ENCODE results near the gene TAF11L14.
"Not testable (repeated sequence)": the region's sequence is repeated elsewhere in the genome, so short reads cannot be mapped to it uniquely, and the experiment has no call there.

The TAF11L14 gene

GRCh38 chr5:17634160-17634559, at the start of gene TAF11L14:
Gene TAF11L14, plus strand, starts transcription at chr5:17634460.
- no peak for DNase-seq

- DNase-seq = not testable (repeated sequence)
Observed at GRCh38 chr5:17585658-17586057, 48.6 kb upstream of the TAF11L14 start, which contains the start of gene TAF11L7. Gene TAF11L7, minus strand, starts transcription at chr5:17585758.

GRCh38 chr5:17590860-17591259, 43.4 kb upstream of the TAF11L14 start, which contains the start of gene TAF11L8:
Gene TAF11L8, minus strand, starts transcription at chr5:17590960.
- DNase-seq = not testable (repeated sequence)

GRCh38 chr5:17594255-17594654, 40.0 kb upstream of the TAF11L14 start, which contains the start of gene TAF11L9:
Gene TAF11L9, minus strand, starts transcription at chr5:17594394.
- not testable (repeated sequence) for DNase-seq

GRCh38 chr5:17597728-17598127, 36.5 kb upstream of the TAF11L14 start, which contains the start of gene TAF11L10:
Gene TAF11L10, minus strand, starts transcription at chr5:17597828.
- not testable (repeated sequence) for DNase-seq

- DNase-seq = not testable (repeated sequence)
Observed at GRCh38 chr5:17603880-17604279, 30.4 kb upstream of the TAF11L14 start, which contains the start of gene TAF11L11. Gene TAF11L11, plus strand, starts transcription at chr5:17604183.

- no peak for DNase-seq
Observed at GRCh38 chr5:17604951-17605350, 29.3 kb upstream of the TAF11L14 start.

GRCh38 chr5:17607461-17607860, 26.8 kb upstream of the TAF11L14 start:
- DNase-seq = not testable (repeated sequence)

- DNase-seq = not testable (repeated sequence)
Observed at GRCh38 chr5:17610092-17610491, 24.2 kb upstream of the TAF11L14 start, which contains the start of gene TAF11L12. Gene TAF11L12, plus strand, starts transcription at chr5:17610392.

GRCh38 chr5:17614872-17615605, 19.2 kb upstream of the TAF11L14 start:
- DNase-seq = no peak

- no peak for DNase-seq
Observed at GRCh38 chr5:17619354-17619753, 14.9 kb upstream of the TAF11L14 start.

- no peak for DNase-seq
Observed at GRCh38 chr5:17620627-17621026, 13.6 kb upstream of the TAF11L14 start.

- no peak for DNase-seq
Observed at GRCh38 chr5:17625686-17626085, 8.6 kb upstream of the TAF11L14 start.

- not testable (repeated sequence) for DNase-seq
Observed at GRCh38 chr5:17631788-17632187, 2.5 kb upstream of the TAF11L14 start, which contains the start of gene TAF11L13. Gene TAF11L13, plus strand, starts transcription at chr5:17632088.

GRCh38 chr5:17649232-17649631, 15.0 kb downstream of the TAF11L14 start:
- not testable (repeated sequence) for DNase-seq

GRCh38 chr5:17655201-17655759, 21.0 kb downstream of the TAF11L14 start:
- DNase-seq = not testable (repeated sequence)

- no peak for DNase-seq
Observed at GRCh38 chr5:17655921-17656320, 21.7 kb downstream of the TAF11L14 start.

GRCh38 chr5:17663182-17663581, 28.9 kb downstream of the TAF11L14 start:
- DNase-seq = no peak

GRCh38 chr5:17665836-17666235, 31.6 kb downstream of the TAF11L14 start:
- DNase-seq = no peak

- no peak for DNase-seq
Observed at GRCh38 chr5:17666726-17667235, 32.5 kb downstream of the TAF11L14 start.

- no peak for DNase-seq
Observed at GRCh38 chr5:17670353-17670752, 36.1 kb downstream of the TAF11L14 start.

- DNase-seq = no peak
Observed at GRCh38 chr5:17678751-17679324, 44.6 kb downstream of the TAF11L14 start.

- no peak for DNase-seq
Observed at GRCh38 chr5:17679597-17680203, 45.4 kb downstream of the TAF11L14 start.

Data from activated CD4-positive, alpha-beta T cell treated with anti-CD3 and anti-CD28 coated beads for 4 hours (primary cell).